Hepatocyte (in vitro differentiated cells): ENCODE results near the gene CD27.

ENCODE experiments used
- CTCF ChIP-seq: fragments of 200-600 bp; sonication (generic); IDR thresholded peaks from 2 replicates; pipeline ENCODE4 v1.5.1; 2016; ENCODE audit warnings: antibody characterized with exemption, mild to moderate bottlenecking; ENCODE audit not compliant: poor library complexity
- EZH2 ChIP-seq: fragments of 200-600 bp; sonication (generic); IDR thresholded peaks from 2 replicates; pipeline ENCODE4 v1.6.1; 2016; ENCODE audit warnings: antibody characterized with exemption, mild to moderate bottlenecking, borderline replicate concordance

- TF ChIP-seq CTCF: no peak
- TF ChIP-seq EZH2: no peak
These were observed 49.5 kb downstream of the CD27 start for GRCh38 chr12:6494258-6494743.
